Adrenal gland (tissue), 5 donors: ENCODE results near the gene FBXL20.

Experiments
- CTCF ChIP-seq, 6 experiments: fragments of 450-650 bp in 4 of 6; fragments of 200-600 bp in 2 of 6; sonication (generic) in 1 of 6; IDR thresholded peaks; 1 replicate in 5 of 6; 2 replicates in 1 of 6; pipeline versions ENCODE4 v1.5.1 to v1.8.0; 2016 to 2021; ENCODE audit warnings: antibody characterized with exemption in 6 of 6, mild to moderate bottlenecking in 2 of 6, moderate library complexity in 1 of 6
- POLR2A ChIP-seq, 2 donors: fragments of 450-650 bp; IDR thresholded peaks; one replicate each; pipeline ENCODE4 v1.6.1; 2017; ENCODE audit warnings: antibody characterized with exemption in 2 of 2, mild to moderate bottlenecking in 2 of 2, moderate library complexity in 1 of 2
- donor health status: DM: no; HTN: no; CAD: no.

GRCh38 chr17:39222866-39223834 lies 178.3 kb downstream of the FBXL20 start:
- no peak for TF ChIP-seq CTCF (IDR thresholded peaks at IDR 0.05)
- TF ChIP-seq POLR2A (IDR thresholded peaks at IDR 0.05): no peak
